ENCODE results near the gene SLIT3.

Gene SLIT3

GRCh38 chr5:168770036-168770498 is 530.9 kb downstream of the SLIT3 start:
- TF ChIP-seq, protein P1, sequence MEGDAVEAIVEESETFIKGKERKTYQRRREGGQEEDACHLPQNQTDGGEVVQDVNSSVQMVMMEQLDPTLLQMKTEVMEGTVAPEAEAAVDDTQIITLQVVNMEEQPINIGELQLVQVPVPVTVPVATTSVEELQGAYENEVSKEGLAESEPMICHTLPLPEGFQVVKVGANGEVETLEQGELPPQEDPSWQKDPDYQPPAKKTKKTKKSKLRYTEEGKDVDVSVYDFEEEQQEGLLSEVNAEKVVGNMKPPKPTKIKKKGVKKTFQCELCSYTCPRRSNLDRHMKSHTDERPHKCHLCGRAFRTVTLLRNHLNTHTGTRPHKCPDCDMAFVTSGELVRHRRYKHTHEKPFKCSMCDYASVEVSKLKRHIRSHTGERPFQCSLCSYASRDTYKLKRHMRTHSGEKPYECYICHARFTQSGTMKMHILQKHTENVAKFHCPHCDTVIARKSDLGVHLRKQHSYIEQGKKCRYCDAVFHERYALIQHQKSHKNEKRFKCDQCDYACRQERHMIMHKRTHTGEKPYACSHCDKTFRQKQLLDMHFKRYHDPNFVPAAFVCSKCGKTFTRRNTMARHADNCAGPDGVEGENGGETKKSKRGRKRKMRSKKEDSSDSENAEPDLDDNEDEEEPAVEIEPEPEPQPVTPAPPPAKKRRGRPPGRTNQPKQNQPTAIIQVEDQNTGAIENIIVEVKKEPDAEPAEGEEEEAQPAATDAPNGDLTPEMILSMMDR (conservative IDR thresholded peaks at IDR 0.05; ENCODE audit: low read depth, low read length) = no peak
- DNase-seq (ENCODE audit: low read depth) = no peak

GRCh38 chr5:168768172-168768571 is 532.8 kb downstream of the SLIT3 start:
- DNase-seq (ENCODE audit: low read depth) = no peak
- TF ChIP-seq, protein P1 (conservative IDR thresholded peaks at IDR 0.05; ENCODE audit: low read depth, low read length) = no peak

More at GRCh38 chr5:168770036-168770498, 530.9 kb downstream of the SLIT3 start:
- H3K4me3 ChIP-seq (ENCODE audit: low read length) = no peak overlapping the region

DNA sequence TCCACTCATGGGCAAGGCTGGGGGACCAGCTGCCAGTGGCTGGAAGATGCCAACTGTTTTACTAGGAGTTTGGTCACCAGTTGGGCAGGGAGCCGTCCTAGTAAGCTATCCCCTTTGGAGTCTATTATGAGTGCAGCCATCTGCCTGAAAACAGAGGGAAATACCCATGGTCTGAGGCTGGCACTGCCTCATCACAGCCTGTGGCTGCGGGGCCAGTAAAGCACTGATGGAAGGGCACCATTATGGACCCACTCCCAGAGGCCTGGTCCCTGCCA is 534.6 kb downstream of the SLIT3 start:
- no peak overlapping the region for H3K4me3 ChIP-seq (ENCODE audit: low read length)
- TF ChIP-seq, protein P1 (conservative IDR thresholded peaks at IDR 0.05; ENCODE audit: low read depth, low read length) = no peak
- DNase-seq (ENCODE audit: low read depth) = no peak

More at GRCh38 chr5:168768172-168768571, 532.8 kb downstream of the SLIT3 start:
- H3K4me3 ChIP-seq (ENCODE audit: low read length) = no peak overlapping the region

DNA sequence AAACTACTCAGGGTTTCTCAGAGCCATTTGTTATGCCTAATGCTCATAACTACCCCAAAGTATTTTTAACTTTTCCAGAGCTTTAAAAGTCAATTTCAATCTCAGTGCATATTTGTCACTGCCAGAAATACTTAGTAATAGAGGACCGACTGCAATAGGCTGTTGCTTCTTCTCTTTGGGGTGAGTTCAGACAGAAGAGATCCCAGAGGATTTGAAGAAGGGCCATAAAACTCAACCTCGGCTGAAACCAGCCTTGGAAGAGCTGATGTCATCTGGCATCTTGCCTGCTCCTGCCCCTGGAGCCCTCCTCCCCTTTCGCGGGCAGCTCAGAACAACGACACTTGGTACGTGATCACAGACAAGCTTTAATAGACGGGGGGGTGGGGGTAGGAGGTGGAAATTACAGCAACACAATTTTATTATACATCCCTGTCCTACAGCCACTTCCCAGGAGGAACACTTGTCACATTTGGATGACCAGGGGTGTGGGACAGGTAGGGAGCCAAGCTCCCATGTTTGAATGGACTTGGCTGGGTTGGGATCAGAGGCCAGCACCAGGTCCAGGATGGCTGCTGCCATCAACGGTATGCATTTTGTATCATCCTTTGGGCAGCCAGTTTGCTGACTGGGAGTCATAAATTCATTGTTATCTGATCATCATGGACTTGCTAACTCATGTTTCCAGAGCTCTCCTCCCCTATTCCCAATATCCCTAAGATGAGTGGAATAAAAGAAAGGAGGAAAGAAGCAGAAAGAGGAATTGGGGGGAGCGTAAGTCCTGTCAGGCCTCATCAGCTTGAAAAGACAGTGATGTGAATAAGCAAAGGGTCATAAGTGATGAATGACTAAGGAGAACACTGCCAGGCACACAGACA is 535.2 kb downstream of the SLIT3 start:
- no peak overlapping the region for H3K4me3 ChIP-seq (ENCODE audit: low read length)
- no peak for DNase-seq (ENCODE audit: low read depth)

GRCh38 chr5:168765086-168765550 is 535.8 kb downstream of the SLIT3 start:
- no peak overlapping the region for H3K4me3 ChIP-seq (ENCODE audit: low read length)
- DNase-seq (ENCODE audit: low read depth) = no peak
- TF ChIP-seq, protein P1 (conservative IDR thresholded peaks at IDR 0.05; ENCODE audit: low read depth, low read length) = no peak

More for the DNA sequence above, 535.2 kb downstream of the SLIT3 start:
- TF ChIP-seq, protein P1 (conservative IDR thresholded peaks at IDR 0.05; ENCODE audit: low read depth, low read length) = no peak

DNA sequence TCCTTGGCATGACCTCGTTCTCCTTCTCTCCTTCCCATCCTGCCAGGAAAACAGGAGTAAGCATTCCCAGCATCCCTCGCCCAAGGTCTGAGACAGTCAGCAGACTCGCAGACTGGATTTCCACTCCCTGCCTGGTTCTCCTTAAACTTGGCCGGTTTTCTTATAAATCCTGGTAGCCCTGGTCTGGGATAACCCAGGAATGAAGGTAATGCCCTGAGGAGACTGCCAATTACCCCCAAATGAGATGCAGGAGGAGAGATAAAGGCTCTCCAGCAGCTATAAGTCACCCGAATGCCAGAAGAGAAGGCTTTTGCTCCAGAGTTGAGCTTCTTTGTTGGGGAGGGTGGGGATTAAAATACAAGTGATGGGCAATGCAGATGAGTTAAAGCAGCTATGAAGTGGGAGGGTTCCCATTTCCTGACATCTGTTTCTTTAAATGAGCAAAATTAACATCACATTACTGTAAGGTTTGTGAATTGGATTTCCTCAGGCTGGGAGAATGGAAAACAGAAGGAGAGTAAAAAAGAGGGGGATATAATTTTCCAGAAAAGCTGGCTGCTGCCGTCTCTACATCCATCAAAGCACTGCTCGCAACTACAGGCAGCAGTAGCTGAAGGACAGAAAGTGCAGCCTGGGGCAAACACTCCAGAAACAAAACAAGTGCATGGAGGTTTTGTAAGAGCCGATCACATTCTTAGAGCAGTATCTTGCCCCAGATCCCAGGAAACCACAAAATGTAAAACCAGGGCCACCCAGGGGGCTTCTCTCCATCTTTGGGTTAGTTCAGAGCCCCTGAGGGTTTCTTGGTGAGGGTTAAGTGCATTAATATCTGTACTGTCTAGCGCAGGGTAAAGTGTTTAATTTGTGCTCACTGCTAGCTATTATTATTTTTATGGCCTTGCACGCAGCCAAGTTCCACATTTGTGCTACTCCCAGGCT is 544.2 kb downstream of the SLIT3 start:
- TF ChIP-seq, protein P1 (conservative IDR thresholded peaks at IDR 0.05; ENCODE audit: low read depth, low read length) = no peak
- no peak overlapping the region for H3K4me3 ChIP-seq (ENCODE audit: low read length)
- no peak for DNase-seq (ENCODE audit: low read depth)

Measured in retinal pigment epithelial cell (primary cell).